ENCODE results near the gene PGS1.

- no peak for TF ChIP-seq POLR2A (IDR thresholded peaks at IDR 0.05)
- TF ChIP-seq, protein P1, sequence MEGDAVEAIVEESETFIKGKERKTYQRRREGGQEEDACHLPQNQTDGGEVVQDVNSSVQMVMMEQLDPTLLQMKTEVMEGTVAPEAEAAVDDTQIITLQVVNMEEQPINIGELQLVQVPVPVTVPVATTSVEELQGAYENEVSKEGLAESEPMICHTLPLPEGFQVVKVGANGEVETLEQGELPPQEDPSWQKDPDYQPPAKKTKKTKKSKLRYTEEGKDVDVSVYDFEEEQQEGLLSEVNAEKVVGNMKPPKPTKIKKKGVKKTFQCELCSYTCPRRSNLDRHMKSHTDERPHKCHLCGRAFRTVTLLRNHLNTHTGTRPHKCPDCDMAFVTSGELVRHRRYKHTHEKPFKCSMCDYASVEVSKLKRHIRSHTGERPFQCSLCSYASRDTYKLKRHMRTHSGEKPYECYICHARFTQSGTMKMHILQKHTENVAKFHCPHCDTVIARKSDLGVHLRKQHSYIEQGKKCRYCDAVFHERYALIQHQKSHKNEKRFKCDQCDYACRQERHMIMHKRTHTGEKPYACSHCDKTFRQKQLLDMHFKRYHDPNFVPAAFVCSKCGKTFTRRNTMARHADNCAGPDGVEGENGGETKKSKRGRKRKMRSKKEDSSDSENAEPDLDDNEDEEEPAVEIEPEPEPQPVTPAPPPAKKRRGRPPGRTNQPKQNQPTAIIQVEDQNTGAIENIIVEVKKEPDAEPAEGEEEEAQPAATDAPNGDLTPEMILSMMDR (IDR thresholded peaks at IDR 0.05): peak in 1 of 3 experiments; percentile 12
Observed at GRCh38 chr17:78390241-78391050, 12.0 kb downstream of the PGS1 start.
